NOMO-1 treated with DMSO at 0.1 percent for 48 hours (cell line): Measurements from ENCODE around the gene TNFRSF13B.

ENCODE experiments used
- DNase-seq: peaks from one replicate; lab custom pipeline; 2025; ENCODE audit not compliant: unreplicated experiment; lab: John Stamatoyannopoulos, UW

TNFRSF13B gene

DNA sequence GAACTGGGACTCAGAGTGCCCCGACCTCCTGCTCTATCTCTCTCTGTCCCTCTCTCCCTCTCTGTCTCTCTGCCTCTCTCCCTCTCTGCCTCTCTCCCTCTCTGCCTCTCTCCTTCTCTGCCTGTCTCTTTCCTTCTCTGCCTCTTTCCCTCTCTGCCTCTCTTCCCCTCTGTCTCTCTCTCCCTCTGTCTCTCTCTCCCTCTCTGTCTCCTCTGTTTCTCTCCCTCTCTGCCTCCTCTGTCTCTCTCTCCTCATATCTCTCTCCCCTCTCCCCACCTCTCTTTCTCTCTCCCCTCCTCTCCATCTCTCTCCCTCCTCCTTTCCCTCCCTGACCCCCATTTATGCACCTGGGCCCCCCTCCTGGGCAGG lies 32.7 kb downstream of the TNFRSF13B start:
- no peak for DNase-seq

DNA sequence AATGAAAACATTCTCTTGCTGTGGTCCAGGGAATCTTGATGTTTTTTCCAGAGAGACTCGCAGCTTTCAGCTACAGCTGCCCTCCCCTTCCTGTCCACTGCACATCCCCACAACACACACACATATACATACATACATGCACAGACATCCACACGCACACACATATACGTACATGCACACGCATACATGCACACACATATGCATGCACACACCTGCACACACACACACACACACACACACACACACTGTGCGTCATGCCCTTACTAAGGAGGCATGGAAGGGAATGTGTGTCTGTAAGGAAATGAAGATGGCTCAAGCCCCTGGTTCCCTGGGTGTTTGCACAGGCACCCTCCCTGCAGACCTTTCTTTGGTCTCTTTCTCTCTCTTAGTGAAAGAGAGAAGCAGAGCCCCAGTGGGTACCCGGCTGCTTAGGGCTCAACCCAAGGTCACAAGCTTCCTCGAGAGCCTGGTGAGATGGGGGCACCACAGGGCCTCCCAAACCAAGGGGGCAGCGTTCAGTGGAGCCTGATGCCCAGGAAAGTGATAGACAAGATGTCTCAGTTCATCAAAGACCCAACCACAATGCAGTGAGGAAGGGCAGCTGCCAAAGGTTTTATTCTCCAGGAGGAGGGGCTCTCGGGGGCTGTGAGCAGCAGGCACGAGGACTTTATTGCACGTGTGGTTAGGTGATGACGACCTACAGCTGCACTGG lies 33.3 kb downstream of the TNFRSF13B start:
- no peak for DNase-seq

DNA sequence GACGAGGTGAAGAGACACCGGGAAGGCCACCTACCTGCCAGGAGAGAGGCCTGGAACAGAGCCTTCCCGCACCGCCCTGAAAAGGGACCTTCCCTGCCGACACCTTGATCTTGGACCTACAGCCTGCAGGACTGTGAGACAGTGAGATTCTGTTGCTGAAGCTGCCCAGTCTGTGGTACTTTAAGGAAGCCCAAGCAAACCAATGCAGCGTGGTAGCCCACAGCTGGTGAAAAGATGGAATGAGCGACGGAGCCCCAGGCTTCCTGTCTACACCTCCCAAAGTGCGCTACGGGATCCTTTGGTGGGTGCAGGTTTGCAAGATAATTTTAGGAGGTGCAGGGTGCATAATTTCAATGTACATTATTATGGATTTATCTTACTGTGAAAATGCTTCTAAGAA lies 33.9 kb downstream of the TNFRSF13B start:
- no peak for DNase-seq

DNA sequence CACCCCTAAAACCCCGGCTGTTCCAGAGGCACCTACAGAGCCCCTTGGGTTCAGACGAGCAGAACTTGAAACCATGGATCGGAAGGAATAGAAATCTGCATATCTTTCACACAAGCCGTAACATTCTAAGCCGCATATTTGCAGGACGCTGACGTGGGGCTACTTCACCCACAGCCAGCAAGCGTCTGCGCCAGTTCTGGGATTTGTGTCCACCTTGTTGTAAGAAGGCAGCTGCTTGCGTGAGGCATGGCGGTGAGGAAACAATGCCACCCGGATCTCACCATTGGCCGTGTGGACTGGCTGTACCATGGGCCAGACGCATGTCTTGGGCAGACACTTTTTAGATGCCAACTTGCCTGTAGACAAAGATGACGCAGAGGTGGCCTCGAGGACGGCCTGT lies 34.5 kb downstream of the TNFRSF13B start:
- no peak for DNase-seq

DNA sequence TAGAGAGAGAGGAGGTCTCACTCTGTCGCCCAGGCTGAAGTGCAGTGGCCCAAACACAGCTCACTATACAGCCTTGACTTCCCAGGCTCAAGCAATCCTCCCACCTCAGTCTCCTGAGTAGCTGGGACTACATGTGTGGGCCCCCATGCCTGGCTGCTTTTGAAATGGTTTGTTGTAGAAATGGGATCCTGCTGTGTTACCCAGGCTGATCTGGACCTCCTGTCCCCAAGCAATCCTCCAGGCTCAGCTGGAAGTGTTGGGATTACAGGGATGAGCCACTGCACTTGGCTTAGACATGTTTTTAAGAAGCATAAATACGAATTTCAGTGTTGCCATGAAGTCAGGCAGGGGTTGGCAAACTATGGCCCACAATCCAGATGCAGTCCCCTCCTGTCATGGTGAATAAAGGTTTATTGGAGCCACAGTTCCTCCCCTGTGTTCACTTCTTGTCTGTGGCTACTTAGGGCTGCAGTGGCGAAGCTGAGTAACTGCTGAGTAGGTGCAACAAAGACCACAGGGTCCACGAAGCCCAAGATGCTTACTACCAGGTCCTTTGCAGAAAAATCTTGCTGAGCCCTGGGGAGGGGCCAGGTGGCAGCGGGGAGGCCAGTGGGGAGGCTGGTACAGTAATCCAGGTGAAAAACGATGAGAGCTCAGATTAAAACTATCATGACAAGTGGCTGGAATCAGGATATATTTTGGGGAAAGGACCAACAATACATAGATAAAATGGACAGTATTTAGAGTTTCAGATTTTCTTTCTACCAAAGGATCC lies 35.2 kb downstream of the TNFRSF13B start:
- no peak for DNase-seq

DNA sequence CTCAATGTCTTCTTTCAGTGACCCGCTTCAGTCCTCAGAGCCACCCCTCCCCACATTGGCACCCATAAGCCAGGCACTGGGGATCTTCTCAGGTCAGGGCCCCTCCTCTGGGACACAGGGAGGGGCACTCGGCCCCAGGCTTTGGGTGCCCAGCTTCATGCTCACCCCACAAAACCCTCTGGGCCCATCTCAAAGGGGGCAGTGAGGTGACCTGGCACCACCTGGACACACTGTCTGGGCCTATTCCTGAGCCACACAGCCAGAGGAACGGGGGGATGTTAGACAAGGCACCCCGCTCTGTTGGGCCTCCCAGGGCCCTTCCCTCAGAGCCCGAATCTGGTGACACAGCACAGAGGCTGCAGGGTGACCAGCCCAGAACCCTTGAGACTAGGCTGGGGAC lies 36.1 kb downstream of the TNFRSF13B start:
- no peak for DNase-seq

DNA sequence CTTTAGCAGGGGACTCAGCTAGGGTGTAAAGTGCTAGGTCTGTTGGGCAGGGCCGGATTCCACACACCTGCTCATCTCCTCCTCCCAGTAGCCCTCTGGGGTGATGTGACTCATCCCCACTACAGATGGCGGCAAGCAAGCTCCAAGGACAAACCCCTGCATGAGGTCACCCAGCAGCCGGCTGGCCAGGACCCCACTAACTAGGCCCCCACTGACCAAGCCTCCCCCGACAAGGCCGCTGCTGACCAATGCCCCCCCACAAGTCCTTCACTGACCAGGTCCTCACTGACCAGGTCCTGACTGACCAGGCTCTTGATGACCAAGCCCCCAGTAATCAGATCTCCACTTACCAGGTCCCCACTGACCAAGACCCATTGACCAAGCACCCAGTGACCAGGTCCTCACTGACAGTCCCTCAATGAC lies 36.7 kb downstream of the TNFRSF13B start:
- DNase-seq = no peak

DNA sequence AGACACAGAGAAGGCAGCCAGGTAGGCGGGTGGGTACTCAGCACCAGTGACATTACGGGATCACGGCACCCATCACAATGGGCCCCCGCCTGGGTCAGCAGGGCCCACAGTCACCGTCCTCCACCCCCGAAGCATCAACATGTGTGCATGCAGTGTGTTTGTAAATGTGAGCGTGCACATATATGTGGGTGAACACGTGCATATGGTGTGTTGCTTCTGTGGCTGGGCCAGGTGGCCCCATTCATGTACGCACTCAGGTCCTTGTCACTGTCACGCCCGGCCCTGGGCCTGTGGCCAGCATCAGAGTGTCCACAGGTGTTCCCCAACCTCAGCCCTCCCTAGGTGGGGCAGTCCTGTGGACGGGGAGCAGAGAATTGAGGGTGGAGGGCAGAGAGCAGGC lies 37.1 kb downstream of the TNFRSF13B start:
- no peak for DNase-seq

DNA sequence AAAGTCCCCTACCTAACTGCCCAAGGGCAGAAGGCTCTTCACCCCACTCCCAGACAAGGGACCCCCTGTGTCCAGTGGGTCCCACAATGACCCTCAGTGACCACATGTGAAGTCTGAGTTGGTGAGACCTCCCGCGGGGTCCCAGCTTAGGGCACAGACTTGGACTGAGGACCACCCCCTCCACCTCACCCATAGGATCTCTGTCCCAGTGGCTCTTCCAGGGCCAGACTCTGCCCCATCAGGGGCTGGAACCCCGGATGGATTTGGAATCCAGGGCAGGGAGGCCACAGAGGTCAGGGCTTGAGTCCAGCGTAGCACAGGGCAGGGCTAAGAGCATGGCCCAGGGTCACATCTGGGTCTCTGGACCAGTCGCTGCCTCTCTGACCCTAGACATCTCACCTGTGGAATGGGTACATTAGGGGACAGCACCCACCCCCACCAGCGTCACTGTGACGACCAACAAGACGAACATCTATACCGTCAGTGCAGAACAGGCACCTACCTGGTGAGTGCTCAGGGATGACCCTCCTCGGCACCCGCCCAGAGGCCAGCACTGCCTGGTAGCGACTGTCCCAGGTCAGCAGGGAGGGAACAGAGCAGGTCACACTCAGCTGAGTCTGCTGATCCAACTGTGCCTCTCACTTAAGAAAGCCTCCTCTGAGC lies 37.7 kb downstream of the TNFRSF13B start:
- DNase-seq = no peak

DNA sequence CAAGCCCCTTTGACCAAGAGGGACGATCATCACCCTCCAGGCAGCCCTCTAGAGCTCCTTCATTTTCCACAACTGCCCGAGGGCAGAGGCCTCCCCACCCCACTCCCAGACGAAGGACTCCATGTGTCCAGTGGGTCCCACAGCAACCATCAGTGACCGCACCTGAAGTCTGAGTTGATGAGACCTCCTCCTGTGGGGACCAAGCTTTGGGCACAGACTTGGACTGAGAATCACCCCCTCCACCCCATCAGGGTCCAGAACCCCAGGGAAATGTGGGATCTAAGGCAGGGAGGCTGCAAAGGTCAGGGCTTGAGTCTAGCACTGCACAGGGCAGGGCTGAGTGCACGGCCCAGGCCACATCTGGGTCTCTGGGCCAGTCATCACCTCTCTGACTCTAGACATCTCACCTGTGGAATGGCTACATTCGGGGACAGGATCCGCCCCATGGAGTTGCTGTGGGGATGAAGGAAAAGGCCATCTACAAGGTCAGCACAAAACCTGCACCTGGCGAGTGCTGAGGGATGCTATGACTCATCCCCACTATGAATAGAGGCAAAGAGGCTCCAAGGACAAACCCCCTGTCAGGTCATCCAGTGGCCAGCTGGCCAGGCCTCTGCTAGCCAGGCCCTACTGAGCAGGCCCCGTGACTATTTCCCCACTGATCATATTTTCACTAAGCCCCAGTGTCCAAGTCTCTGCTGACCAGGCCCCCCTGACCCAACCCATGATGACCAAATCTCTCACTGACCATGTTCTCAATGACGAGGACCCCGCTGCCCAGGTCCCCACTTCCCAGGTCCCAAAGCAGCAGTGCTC lies 38.4 kb downstream of the TNFRSF13B start:
- DNase-seq = no peak

DNA sequence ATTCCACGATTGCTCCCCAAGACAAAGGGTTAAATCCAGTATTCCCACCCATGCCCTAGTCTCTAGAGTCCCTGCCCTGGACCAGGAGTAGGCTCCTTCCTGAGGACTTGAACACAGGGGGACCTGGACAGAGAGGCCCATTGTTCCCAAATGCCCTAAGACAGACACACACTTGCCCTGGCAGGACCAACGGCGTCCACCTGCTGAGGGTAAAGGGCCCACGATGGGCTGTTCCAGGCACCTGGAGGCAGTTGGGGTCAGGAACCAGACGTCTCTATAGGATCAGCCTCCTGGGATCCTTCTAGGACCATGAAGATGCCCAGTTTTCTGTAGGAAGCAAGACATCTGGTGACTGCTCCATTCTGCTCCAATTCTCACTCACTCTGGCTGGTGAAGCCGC lies 39.3 kb downstream of the TNFRSF13B start:
- no peak for DNase-seq

DNA sequence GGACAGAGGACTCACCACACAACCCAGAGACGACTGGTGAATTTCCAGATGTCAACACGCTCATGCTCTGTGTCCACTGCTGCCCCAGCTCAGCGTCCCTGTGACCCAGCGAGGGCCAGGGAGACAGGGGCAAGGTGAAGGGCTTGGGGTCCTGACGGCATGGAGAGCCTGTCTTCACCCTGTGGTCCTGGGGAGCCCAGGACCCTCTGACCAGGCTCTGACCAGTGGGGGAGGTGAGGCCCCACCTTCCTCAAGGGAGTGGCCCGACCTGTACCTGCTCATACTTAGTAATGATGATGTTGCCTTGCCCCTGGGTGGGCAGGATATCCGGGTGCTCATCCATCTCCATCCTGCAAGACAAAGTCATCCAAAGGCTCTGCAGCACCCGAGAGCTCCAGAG lies 39.8 kb downstream of the TNFRSF13B start:
- DNase-seq = no peak

DNA sequence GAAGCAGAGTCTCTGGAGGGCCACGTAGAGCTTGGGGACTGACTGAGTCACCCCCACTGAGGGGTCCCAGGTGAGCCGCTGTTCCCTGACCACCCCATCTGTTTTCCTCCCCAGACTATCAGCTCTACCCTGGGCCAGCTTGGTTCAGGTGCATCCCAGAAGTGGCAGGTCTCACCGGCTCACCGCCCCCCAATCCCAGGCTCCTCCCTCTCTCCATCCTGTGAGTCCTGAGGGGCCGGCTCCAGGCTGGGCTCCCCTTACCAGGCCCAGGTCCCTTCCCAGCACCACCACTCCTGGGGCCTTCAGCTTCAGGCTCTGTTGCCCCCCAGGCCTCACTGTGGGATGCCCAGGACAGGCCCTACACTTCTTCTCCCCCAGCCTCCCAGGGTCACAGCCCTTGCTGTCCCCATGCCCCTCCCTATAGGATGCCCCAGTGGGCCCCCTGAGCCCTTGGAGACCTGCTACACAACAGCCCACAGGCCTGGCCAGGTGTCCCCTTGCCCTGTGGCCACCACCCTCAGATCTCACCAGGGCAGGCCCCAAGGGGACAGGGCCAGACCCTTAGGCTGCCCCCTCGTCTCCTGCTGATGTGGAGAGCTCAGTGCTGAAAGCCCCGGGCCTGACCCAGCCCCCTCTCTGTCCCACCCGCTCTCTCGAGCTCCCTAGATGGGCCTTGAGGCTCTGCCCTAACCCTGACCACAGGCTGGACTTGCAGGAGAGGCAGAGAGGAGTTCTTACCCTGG lies 40.4 kb downstream of the TNFRSF13B start:
- no peak for DNase-seq

DNA sequence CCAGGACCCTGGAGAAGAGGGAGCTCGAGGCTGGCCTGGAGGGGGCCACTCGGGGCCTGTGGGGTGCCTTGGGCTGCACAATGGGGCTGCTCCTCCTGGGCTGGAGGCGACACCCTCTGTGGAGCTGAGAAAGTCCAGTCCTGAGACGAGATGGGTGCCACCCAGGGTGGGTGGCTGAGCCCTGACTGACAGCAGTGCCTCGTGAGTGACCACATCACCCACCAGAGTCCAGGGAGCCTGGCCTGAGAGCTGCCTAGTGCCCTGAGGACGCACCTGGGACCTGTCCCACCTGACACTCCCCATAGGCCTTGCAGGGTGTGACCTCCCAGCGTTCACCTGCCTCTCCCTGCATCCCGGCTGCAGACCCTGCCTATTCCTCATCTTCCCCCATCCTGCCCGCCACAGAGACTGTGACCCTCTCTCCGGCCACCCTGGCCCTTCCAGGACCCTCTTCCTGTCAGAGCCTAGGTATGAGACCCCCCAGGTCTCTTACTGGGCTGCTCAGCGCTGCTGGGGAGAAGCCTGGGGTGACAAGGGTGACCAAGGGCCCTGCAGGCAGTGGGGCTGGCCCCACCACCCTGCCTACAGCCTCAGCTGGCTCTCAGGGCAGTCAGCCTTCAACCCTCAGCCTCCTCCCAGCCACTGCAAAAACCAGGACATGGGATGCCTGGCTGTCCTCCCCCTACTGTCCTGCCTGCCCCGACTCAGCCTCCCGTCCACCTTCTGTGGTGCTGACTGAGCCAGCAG lies 41.2 kb downstream of the TNFRSF13B start:
- no peak for DNase-seq

DNA sequence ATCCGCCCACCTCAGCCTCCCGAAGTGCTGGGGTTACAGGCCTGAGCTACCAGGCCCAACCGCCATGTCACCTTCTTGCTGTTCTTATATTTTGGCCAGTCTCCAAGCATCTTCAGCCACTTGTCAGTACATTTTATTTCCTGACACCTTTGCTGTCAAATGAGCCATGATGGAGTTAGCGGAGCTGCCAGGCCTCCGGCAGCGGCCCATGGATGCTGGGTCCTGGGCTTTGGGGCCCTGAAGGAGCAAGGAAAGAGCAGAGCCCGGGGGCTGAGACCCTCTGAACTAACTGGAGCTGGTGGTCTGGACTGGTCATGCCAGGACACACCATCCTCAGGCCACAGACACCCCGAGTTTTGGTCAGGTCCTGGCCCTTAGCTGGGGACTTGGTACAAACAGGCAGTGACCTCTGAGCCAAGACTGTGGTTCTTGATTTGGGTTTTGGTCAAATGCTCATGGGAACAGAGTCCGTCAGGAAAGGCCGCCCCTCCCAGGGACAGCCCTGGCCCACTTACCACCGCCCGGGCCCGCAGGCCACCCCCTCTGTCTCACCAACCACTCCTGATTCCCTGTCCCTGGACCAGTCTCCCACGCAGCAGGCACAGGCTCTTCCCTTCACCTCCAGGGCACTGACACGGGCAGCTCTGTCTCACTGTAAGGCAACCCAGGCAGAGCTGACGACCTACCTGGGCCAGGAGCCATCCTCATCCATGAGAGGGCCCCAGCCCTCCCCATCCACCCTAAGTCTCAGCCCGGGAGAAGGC lies 42.0 kb downstream of the TNFRSF13B start:
- no peak for DNase-seq

DNA sequence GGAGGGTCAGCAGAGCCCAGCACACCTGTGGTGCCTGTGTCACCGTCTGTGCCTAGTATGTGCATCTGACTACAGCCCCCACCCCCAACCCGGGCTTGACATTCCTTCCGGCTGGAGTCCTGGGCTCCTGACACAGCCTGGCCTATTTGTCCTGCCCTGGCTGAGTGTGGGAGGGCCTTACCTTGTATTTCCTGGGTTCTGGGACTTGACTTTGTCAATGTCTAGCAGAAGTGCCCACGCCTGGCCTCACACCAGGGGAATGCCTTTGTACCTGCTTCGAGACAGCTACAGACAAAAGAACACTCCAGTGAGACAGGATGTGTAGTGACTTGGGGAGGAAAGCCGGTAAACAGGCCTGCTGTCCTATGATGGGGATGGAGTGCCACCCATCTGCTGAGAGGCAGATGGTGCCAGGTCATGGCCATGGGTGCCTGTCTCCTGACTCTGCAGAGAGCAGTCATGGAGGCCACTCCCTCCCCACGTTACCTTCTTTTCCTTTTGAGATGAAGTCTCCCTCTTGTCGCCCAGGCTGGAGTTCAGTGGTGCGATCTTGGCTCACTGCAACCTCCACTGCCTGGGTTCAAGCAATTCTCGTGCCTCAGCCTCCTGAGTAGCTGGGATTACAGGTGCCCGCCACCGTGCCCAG lies 42.8 kb downstream of the TNFRSF13B start:
- no peak for DNase-seq

DNA sequence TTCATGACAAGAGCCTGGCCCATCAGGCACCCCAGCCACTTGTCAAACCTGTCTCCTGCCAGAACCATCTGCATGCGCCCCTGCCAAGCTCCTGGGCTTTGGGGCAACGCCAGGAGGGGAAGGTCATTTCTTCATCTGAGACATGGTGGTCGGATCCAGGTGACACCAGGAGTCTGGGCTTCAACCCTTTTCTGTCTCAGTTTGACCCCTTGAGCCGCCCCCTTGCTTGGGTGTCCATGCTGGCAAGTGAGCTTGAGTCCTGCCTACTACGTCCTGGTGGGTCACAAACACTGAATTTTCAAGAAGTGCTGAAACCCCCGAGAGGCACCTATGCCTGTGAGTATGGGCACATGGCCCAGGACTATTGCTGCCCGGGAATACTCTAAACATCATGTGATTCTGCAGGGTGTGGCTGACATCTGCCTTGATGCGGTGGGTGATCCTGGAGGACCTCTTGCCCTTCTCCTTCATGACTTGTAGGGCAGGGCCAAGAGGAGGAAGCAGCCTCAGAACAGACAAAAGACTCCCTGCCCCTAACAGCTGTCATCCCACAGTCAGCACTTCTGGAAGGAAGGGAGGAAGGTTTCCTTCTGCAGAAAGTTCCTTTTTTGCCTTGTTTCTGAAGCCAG lies 43.4 kb downstream of the TNFRSF13B start:
- no peak for DNase-seq

DNA sequence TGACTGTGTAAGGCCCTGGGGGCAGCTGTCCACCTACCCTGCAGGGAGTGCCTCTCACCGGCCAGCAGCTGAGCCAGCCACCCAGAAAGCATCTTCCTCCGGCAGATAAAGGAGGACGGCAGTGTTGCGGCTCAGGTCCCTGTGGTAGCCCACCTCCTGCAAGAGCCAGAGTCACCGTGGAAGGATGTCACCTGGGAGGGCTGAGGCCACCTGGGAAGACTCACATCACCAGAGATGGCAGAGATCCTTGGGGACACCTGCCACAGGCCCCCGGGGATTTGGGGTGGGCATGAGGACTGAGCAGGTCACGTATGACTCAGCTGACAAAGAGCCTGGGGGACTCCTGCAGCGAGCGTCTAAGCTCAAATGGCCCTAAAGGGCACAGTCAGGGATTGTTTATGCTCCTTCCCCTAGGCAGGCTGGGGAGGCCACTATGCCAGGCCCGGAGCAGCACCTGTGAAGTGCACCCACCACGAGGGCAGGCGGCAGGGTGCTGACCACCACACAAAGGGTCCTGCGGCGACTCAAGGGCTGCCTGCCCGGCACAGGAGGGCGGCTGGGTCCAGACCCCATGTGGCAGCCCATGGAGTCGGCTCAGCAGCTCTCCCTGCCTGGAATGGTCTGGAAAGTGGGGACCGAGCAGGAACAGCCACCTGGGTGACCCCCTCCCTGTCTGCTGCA lies 44.1 kb downstream of the TNFRSF13B start:
- DNase-seq = no peak
